Choroid plexus epithelial cell (primary cell): Measurements from ENCODE around the gene C16orf86.

Source experiments
- DNase-seq: peaks from one replicate; pipeline ENCODE4 v3.0.0-alpha.2; 2010; ENCODE audit warnings: low read depth
- H3K4me3 ChIP-seq: 2 replicates; pipeline ENCODE4 v1.5.1; 2011; ENCODE audit warnings: low read depth, mild to moderate bottlenecking, control low read depth, low read length, moderate library complexity
- CTCF ChIP-seq: conservative IDR thresholded peaks from 2 replicates; pipeline ENCODE4 v1.5.1; 2011; ENCODE audit warnings: low read depth, mild to moderate bottlenecking, control low read depth, inconsistent platforms, low read length, moderate library complexity

The C16orf86 gene

GRCh38 chr16:67666559-67667452, at the start of gene C16orf86, which contains the start of gene ENKD1:
C16orf86 (plus strand) TSS chr16:67666814; CDS start chr16:67666971, 157 bp downstream.
ENKD1 (minus strand) TSS chr16:67666750; CDS start chr16:67666442, 308 bp downstream.
- peak within 1 kb of the TSS; percentile 78 for H3K4me3 ChIP-seq
- peak; percentile 70 for DNase-seq
- TF ChIP-seq CTCF = no peak

GRCh38 chr16:67628216-67628615, 38.4 kb upstream of the C16orf86 start:
- no peak for TF ChIP-seq CTCF
- no peak overlapping the region for H3K4me3 ChIP-seq
- DNase-seq = no peak

- peak; percentile 90 for DNase-seq
- H3K4me3 ChIP-seq = no peak overlapping the region
- peak; percentile 41 for TF ChIP-seq CTCF
These were observed 34.0 kb upstream of the C16orf86 start for GRCh38 chr16:67632415-67633172.

GRCh38 chr16:67636713-67637112, 29.9 kb upstream of the C16orf86 start:
- no peak overlapping the region for H3K4me3 ChIP-seq
- no peak for DNase-seq
- TF ChIP-seq CTCF = no peak

GRCh38 chr16:67637625-67638024, 29.0 kb upstream of the C16orf86 start:
- H3K4me3 ChIP-seq = no peak overlapping the region
- no peak for TF ChIP-seq CTCF
- no peak for DNase-seq

GRCh38 chr16:67641779-67642708, 24.6 kb upstream of the C16orf86 start:
- no peak for TF ChIP-seq CTCF
- no peak overlapping the region for H3K4me3 ChIP-seq
- peak; percentile 8 for DNase-seq
